GM12801 (cell line): ENCODE measurements around the gene ERFE.

Experiments used
- TF ChIP-seq, protein P1 (sequence below): IDR thresholded peaks from one replicate; pipeline ENCODE4 v1.5.1; 2011; ENCODE audit warnings: control low read depth; ENCODE audit not compliant: insufficient read length; ENCODE audit errors: extremely low read depth

ERFE gene

DNA sequence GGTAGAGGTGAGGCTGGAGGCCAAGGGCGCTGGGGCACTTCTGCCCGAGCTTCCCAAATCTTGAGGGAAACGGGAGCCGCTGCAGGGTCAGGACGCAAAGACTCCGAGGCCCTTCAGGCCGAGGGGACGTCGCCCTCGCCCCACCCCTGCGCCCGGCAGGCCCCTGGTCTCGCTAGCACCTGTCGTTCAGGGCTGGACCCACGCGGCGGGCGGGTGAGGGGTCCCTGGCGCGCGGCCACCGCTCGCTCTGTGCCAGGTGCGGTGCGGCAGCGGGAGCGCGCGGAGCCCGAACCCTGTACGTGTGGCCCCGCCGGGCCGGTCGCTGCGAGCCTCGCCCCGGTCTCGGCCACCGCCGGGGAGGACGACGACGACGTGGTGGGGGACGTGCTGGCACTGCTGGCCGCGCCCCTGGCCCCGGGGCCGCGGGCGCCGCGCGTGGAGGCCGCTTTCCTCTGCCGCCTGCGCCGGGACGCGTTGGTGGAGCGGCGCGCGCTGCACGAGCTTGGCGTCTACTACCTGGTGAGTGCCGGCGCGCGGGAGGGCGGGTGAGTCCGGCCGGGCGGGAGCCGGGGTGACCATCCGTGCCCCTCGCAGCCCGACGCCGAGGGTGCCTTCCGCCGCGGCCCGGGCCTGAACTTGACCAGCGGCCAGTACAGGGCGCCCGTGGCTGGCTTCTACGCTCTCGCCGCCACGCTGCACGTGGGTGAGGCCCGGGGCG, 4.9 kb downstream of the ERFE start:
- TF ChIP-seq, protein P1, sequence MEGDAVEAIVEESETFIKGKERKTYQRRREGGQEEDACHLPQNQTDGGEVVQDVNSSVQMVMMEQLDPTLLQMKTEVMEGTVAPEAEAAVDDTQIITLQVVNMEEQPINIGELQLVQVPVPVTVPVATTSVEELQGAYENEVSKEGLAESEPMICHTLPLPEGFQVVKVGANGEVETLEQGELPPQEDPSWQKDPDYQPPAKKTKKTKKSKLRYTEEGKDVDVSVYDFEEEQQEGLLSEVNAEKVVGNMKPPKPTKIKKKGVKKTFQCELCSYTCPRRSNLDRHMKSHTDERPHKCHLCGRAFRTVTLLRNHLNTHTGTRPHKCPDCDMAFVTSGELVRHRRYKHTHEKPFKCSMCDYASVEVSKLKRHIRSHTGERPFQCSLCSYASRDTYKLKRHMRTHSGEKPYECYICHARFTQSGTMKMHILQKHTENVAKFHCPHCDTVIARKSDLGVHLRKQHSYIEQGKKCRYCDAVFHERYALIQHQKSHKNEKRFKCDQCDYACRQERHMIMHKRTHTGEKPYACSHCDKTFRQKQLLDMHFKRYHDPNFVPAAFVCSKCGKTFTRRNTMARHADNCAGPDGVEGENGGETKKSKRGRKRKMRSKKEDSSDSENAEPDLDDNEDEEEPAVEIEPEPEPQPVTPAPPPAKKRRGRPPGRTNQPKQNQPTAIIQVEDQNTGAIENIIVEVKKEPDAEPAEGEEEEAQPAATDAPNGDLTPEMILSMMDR: no peak

DNA sequence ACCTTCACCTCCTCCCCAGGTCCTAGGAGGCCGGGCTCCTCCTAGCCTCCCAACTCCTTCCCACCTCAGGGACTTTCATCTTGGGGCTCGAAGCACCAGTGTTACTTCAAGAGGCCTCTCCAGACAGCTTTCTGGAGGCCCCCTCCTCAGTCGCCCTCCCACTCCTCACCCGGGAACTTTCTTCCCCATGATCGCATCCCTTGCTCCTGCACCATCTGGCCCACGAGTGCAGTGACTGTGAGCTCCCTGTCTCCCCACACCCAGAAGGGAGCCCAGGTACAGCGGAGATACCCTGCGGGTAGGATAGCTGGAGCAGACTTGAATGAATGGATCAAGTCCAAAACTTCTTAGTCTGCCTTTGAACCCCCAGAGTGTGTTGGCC, 6.1 kb downstream of the ERFE start:
- TF ChIP-seq, protein P1: no peak

DNA sequence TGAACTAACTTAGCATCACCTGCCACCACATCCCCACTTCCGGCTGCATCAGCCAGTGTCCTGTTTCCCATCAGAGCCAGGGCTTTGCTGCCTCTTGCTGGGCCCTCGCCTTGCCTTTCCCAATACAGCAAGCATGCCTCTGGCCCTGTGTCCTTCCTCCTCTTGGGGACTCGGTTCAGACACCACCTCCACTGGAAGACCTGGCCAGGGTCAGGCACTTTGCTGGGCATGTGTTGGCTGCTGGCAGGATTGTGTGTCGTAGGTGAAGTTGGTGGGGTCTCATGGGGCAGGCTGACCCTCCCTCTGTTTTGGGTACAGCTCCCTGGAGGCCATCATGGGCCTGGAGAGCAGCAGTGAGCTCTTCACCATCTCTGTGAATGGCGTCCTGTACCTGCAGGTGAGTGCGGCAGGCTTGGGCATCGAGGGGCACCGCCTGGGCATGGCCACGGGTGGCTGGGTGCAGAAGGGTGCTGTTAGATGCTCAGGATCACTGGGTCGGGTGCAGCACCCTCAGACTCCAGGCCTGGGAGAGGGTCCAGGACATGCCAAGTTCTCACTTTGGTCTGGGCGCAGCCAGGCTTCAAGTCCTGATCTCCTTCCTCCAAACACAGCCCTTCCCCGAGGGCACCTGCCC, 6.6 kb downstream of the ERFE start:
- TF ChIP-seq, protein P1: no peak

DNA sequence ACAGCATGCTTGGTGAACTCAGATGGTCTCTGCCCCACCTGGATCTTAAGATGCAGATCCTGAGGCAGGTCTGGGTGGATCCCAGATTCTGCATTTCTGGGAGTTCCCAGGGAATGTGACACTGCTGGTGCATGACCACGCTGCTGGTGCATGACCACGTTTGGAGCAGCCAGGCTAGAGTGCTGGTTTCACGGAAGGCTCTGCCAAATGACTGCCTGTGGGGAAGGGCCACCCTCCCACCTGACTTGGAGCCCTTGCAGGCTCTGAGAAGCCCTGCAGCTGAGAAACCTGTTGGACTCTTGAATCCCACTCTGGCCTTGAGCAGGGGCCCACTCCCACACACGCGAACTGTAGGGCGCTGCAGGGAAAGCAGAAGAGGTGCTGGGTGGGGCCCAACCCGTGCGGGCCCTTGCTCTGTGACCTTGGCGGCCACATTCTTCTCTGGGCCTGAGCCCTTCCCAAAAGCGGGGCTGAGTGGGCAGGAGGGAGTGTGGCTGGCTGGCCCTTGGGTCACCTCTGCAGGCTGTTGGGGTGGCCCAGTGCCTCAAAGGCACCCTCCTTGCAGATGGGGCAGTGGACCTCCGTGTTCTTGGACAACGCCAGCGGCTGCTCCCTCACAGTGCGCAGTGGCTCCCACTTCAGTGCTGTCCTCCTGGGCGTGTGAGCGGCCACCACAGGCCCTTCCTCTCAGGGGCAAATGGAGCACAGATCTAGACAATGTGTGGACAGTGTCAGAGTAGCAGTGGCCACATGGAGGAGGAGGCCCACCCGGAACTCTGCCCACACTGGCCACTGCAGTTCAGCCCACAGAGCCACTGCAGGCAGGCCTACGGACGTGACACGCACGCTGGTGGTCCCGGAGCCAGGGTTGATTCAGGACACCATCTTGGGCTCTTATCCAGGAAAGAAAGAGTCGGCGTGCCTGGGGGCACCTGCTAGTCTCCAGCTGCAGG, 7.9 kb downstream of the ERFE start:
- TF ChIP-seq, protein P1: no peak

DNA sequence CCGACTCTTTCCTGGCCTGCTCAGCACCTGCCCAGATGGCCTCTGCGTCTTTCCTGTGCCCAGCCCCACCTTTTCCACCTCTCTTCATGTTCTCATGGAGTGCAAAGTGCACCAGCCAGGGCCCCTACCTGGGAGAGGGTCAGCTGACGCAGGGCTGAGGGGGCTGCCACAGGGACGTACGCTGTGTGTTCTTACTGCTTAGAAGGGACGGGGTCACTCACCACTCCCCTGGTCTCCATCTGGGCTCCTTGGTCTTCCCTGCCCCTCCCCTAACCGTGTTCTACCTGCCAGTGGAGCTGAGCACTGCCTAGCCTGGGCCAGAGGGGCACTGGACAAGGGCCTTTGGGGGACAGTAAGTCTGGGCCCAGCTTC, 8.6 kb downstream of the ERFE start:
- TF ChIP-seq, protein P1: no peak

DNA sequence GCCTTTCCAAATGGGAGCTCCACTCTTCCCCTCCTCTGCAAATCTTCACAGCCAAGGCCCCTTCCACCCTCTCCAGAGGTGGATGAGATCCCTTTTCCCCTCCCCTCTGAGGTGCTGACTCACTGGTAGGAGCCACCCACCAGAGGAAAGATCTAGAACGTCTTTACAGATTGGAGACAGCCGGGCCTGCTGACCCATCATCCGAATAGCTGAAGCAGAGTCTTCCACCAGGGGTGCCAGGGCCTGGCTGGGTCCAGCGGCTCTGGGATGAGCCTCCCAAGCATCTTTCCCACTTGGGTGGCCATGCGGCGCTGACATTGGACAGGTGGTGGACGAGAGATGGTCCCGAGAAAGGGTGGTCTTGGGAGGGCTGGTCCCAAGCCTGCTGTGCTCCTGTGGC, 9.0 kb downstream of the ERFE start:
- TF ChIP-seq, protein P1: no peak
